HL-60 (cell line): ENCODE measurements around the gene SLC25A14.

Experiments used
- CTCF ChIP-seq: IDR thresholded peaks from one replicate; pipeline ENCODE4 v1.5.1; 2011; ENCODE audit warnings: low read length, control low read depth, inconsistent platforms; ENCODE audit not compliant: insufficient read depth
- GABPA ChIP-seq: IDR thresholded peaks from 2 replicates; pipeline ENCODE4 v1.6.1; 2012; ENCODE audit warnings: low read depth
- POLR2AphosphoS5 ChIP-seq: IDR thresholded peaks from 2 replicates; pipeline ENCODE4 v1.6.1; 2012; ENCODE audit warnings: low read depth
- REST ChIP-seq: IDR thresholded peaks from 2 replicates; pipeline ENCODE4 v1.6.1; 2012; ENCODE audit warnings: low read depth; ENCODE audit not compliant: insufficient replicate concordance
- SPI1 ChIP-seq: IDR thresholded peaks from 2 replicates; pipeline ENCODE4 v1.6.1; 2012; ENCODE audit warnings: low read depth, mild to moderate bottlenecking, borderline replicate concordance

DNA sequence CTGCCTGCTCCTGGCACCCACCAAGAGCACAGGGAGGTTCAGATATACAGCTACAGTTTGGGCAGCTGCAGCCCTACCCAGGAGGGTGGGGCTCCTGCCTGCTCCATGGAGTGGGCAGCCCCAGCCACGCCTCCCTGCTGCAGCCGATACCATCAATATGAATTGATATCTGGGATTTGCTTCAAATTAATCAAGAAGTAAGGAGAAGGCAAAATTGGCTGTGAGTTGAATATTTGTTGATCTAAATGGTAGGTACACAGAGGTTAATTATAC lies 39.8 kb upstream of the SLC25A14 start:
- TF ChIP-seq POLR2AphosphoS5 = no peak
- no peak for TF ChIP-seq CTCF
- no peak for TF ChIP-seq REST
- no peak for TF ChIP-seq GABPA
- TF ChIP-seq SPI1 = no peak
